ENCODE results near the gene ARL16. TPM values are rescaled to one million over a fixed set of nuclear protein-coding genes. Genes with fewer than 3 reads are reported as not detected.

ARL16 gene
- total RNA-seq, 2 donors from 2014 or later: 24.6 to 25.0 TPM

- intact Hi-C loops (cut with DNase I): no loop called here
Measured at GRCh38 chr17:81713556-81714411, 30.2 kb upstream of the ARL16 start.

GRCh38 chr17:81713004-81713555 lies 29.5 kb upstream of the ARL16 start:
- Histone ChIP-seq H3K4me1 (peaks cover 35% of the 10 kb centered on the region), H3K27ac (peak overlapping the region; percentile 48), H3K9me3 (no peaks in the 10 kb centered on the region), H3K36me3 (no peaks in the 10 kb centered on the region), H3K9ac (ENCODE audit: low read depth in 2 of 2, low read length in 2 of 2) (peak overlapping the region; percentile 78 to 86), H3K27me3 (no peaks in the 10 kb centered on the region), H3K4me3 (peak overlapping the region; percentile 75)
- intact Hi-C loops (cut with DNase I): no loop called here
- TF ChIP-seq CTCF (IDR thresholded peaks at IDR 0.05): no peak
- no peak for DNase-seq

More at GRCh38 chr17:81713556-81714411, 30.2 kb upstream of the ARL16 start:
- no peak for TF ChIP-seq CTCF (IDR thresholded peaks at IDR 0.05)
- Histone ChIP-seq H3K27ac (peak overlapping the region; percentile 48), H3K4me3 (peak overlapping the region; percentile 75), H3K36me3 (no peaks in the 10 kb centered on the region), H3K9ac (ENCODE audit: low read depth in 2 of 2, low read length in 2 of 2) (peak overlapping the region; percentile 78 to 86), H3K9me3 (no peaks in the 10 kb centered on the region), H3K27me3 (no peaks in the 10 kb centered on the region), H3K4me1 (peaks cover 35% of the 10 kb centered on the region)
- DNase-seq: peak; percentile 81

GRCh38 chr17:81712468-81713003 lies 28.9 kb upstream of the ARL16 start:
- H3K9ac ChIP-seq (ENCODE audit: low read depth in 2 of 2, low read length in 2 of 2): peak overlapping the region; percentile 78 to 86
- H3K4me3 ChIP-seq: peak overlapping the region; percentile 75
- H3K27me3 ChIP-seq: no peaks in the 10 kb centered on the region
- no peaks in the 10 kb centered on the region for H3K9me3 ChIP-seq
- TF ChIP-seq CTCF (IDR thresholded peaks at IDR 0.05): no peak
- H3K4me1 ChIP-seq: peaks cover 35% of the 10 kb centered on the region
- H3K27ac ChIP-seq: peak overlapping the region; percentile 48
- peaks cover under 1% of the 10 kb centered on the region for H3K36me3 ChIP-seq
- intact Hi-C loops (cut with DNase I): no loop called here
- DNase-seq: peak; percentile 38

GRCh38 chr17:81711814-81712467 lies 28.3 kb upstream of the ARL16 start, which contains the start of gene SLC25A10:
Gene SLC25A10 (plus strand): TSS chr17:81712284. CDS start chr17:81712427, 143 bp downstream.
- DNase-seq: peak; percentile 87
- TF ChIP-seq CTCF (IDR thresholded peaks at IDR 0.05): no peak
- H3K27me3 ChIP-seq: no peaks in the 10 kb centered on the region
- H3K36me3 ChIP-seq: peaks cover 7% of the 10 kb centered on the region
- peak within 1 kb of the TSS; percentile 68 for H3K27ac ChIP-seq
- no peaks in the 10 kb centered on the region for H3K9me3 ChIP-seq
- peak within 1 kb of the TSS; percentile 81 to 86 for H3K9ac ChIP-seq (ENCODE audit: low read depth in 2 of 2, low read length in 2 of 2)
- intact Hi-C loops (cut with DNase I): no loop called here
- peak within 1 kb of the TSS; percentile 75 for H3K4me3 ChIP-seq
- peaks cover 35% of the 10 kb centered on the region for H3K4me1 ChIP-seq
